NCI-H1694 treated with DMSO at 0.1 percent for 48 hours (cell line): ENCODE measurements around the gene ARHGAP5.

Experiments
- DNase-seq: peaks from one replicate; lab custom pipeline; 2025; lab: John Stamatoyannopoulos, UW

Gene ARHGAP5

DNA sequence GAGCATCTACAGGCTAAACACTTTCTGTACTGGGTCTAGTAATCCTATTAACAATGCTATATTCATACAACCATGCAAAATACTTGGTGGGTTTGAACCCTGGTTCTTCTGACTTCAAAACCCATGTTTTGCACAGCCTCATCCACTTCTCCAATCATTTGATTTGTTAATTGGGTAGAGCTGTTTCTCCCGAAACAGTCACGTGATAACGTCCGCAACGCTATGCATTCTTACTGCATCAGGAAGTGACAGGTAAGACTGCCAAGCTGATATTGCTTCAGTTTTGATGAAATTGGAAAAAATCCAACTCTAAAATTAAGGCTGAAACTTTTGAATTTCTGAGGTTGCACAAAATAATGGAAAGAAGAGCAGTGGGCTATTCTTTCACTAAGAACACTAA, 94.4 kb downstream of the ARHGAP5 start:
- no peak for DNase-seq

DNA sequence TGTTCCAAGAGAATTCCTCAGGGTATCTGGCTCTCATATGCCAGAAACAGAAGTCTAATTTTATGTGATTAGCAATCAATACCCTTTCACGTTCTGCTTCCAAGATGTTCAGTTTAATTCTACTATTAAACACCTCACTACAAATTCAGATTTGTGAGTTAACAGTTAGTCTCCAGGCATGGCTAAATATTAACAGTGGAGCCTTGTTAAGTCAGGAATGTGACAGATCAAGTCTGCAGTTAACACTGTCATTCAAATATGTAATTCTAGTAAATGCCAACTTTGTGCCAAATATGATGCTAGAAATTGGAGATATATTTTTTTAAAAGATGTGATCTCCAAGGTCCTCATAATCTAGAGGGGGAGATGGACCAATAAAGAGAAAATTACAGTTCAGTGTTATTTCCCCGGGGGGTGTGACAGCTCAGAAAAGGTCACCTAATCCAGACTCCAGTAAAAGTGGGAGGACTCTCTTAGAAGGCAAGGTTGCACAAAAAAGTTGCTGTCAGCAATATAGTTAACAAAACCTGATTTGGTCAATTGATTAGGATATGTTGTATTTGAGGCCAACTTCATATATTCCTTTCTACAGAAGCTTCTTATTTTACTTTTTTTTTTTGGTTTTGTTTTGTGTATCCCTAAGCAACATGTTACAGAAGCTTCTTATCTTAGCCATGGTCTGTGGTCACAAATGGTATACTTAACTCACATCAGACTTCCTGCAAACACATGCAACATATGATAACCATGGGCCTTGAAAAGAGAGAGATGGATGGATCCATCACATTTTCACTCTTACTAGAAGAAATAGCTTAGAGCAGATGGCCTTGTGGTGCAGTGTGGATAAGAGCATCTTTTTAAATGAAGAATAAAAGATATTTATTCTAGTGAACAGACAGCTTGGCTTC, 106.3 kb downstream of the ARHGAP5 start:
- no peak for DNase-seq

DNA sequence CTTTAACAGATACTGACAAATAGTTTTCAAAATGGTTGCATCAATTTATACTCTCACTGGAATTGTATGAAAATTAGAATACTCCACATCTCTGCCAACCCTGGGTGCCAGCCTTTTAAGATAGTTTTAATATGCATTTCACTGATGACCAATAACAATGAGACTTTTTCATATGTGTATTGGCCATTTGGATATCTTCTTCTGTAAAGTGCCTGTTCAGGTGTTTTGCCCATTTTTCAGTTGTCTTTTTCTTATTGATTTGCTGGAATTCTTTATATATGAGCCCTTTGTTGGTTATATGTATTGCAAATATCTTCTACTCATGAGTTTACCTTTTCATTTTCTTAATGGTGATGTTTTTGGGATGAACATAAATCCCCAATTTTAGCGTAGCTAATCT, 108.0 kb downstream of the ARHGAP5 start:
- no peak for DNase-seq

DNA sequence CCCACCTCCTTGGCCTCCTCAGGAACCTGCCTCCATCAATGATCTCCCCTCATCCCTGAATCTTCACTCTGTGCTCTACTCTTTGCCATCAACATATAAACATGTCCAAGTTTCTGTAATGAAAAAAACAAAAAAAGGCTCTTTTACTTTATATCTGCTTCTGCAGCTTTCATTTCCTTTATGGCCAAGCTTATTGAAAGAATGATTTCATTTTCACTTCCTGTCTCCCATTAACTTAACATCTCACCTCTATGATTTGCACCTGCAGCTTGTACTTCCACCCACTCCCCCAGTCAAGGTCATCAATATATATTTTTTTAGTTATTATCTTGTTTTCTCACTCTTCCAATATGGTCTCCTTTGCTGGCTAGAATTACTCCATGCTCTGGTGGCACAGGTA, 109.1 kb downstream of the ARHGAP5 start:
- no peak for DNase-seq

DNA sequence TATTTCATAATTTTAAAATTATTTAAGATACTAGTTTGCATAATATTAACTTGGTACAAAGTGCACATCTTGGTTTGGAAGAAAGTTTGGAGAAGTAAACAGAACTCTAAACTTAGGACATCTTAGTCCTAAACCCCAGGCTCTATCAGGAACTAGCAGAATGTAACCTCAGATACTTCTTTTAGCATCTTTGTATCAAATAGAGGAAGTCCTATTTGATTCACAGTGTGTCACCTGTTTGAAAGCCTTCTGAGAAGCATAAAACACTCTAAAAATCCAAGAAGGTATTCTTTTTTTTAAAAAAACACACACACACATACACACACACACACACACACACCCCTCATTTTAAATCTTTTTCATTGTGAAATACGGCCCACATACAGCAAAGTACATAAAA, 112.7 kb downstream of the ARHGAP5 start:
- no peak for DNase-seq

DNA sequence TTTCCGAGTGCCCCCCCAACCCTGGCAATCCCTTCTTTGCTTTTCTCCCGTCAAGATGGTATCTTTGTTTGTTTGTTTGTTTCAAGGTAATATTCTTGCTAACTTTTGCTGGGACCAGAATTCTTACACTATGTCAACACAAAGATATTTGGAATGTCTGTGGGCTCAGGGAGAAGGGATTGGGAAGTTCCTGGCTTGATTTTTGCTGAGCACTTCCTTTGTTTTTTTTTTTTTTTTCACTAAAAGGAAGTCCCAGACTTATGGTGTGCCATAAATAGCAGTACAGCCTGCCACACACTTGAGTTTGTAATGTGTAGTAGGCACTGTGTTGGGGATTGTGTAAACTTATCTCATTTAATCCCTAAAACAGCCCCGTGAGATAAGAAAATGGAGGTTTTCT, 113.6 kb downstream of the ARHGAP5 start:
- no peak for DNase-seq

DNA sequence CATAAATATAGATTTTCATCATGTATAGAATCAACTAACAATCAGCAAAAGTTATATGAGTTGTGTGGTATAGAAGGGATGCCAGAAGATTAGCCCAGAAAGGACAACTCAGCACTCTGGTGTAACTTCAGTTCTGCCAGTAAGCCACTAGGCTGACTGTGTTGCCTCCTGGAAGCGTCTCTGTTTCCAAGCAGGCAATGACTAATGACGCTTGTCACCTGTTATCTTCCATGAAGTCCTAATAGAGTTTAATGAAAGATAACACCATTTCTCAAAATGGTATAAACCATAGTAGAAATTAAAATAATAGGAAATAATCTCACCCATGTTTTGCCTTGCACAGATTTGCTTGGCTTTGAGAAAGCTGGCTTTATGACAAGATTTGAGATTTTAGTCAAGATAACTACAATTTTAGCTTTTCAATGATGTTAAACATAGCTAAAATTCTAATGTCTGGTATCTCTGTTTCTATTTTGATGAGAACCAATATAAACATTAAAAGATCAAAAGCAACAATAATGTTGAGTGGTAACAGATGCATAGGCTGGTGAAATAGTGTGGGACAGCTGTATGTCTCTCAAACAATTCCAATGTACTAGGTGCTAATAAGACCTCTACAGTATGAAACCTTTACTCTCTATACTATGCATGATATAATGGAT, 115.7 kb downstream of the ARHGAP5 start:
- no peak for DNase-seq

DNA sequence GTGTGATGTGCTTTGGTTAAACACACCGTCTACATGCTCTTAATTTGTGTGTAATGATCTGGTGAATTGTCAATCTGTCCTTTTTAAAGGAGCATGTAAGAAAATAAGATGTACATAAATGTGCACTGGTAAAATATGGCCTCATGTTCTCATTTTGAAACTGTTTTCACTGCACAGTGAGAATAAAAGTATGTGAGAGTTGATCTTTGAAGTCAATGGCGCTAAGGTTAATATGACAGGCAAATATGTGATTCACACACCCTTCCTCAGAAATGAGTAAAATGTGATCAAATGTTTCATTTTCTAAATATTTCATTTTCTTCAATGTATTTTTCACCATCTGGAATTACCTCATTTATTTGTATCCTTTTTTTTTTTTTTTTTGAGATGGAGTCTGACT, 116.4 kb downstream of the ARHGAP5 start:
- DNase-seq = no peak

DNA sequence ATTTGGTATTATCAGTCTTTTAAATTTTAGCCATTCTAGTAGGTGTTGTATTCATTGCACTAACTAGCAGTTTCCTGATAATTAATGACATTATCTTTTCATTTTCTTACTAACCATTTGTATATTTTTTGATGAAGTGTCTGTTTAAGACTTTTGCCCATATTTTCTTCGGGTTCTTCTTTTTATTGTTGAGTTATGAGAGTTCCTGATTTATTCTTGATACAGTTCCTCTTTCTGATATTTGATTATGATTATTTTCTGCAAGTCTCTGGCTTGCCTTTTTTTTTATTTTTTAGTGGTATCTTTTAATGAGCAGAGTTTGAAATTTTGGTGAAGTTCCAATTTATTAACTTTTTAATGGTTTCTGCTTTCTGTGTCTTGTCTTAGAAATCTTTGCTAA, 118.5 kb downstream of the ARHGAP5 start:
- DNase-seq = no peak

DNA sequence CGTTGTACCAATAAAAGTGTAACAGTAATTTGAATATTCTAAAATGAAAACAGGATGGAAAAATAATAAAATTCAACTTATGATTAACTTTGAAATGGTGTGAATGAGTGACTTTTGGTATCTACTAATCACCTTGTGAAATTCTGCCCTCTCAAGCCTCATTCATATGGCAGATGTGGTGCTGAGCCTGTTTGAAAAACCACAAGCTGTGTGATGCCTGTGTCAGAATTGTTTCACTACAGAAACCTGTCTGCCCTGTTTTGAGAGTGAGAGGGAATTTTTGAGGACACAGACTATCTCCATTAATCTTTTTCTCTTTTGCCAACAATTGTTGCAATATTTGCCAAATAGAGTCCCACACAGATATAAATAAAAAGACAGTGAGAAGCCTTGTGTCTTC, 120.8 kb downstream of the ARHGAP5 start:
- DNase-seq = no peak

DNA sequence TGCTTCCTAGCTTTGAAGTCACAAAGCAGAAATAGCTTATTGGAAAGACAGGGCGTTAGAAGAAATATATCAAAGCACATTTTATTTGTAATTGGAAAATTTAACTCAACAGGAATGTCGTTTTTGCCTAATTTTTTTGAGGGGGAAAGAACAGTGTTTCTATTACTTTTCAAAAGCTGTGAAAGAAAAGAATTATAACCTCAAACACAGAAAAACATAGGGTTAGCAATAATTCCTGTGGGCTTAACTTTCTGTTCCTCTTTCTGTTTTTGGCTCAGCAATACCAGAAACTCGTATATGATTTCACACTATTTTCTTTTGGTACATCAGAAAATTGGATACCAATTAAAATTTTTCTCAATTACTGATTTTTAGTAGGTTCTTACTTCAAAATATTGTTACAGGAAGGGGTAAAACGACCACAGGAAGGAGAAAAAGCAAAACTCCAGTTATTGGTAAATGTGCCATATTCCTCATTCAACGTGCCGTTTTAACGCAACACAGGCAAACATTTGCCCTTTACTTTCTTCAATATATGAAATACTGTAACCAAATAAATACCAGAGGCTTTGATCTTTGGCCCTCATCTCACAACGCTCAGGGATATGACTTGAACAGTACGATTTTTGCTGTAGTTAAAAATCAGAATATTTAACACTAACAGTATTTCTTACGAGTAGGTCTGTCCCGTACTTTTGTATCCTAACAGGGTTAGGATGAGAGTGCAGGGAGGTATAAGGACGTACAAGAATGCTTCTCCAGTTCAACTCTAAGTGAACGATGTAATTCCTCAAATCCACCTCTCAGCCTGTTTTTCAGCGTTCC, 123.5 kb downstream of the ARHGAP5 start:
- DNase-seq = no peak

DNA sequence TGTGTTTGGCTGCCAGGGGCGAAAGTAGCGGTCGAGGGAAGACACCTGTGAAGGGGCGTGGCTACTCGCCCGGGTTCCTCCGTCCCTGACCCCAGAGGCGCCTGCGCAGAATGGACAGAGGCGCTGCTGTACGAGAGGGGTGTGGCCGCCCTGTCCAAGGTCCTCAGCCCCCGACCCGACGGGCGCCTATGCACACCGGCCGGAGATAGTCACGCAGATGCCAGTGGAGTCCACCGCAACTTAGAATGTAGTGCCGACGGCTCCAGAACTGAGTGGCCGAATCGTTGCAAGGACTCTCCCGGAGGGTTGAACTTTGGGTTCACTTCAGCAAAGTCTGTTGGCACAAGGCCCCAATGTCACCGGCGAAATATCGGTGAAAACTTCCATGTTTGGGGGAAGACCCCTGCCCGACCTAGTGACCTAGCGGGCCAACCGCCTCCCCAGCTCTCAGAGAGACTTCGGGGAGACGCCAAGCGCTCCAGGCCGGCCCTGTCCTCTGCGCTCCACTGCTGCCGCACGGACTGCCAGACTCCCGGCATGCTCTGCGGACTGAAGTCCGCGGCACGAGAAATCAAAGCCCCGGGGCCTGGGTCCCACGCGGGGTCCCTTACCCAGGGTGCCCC, 124.2 kb downstream of the ARHGAP5 start:
- DNase-seq = peak; percentile 64

DNA sequence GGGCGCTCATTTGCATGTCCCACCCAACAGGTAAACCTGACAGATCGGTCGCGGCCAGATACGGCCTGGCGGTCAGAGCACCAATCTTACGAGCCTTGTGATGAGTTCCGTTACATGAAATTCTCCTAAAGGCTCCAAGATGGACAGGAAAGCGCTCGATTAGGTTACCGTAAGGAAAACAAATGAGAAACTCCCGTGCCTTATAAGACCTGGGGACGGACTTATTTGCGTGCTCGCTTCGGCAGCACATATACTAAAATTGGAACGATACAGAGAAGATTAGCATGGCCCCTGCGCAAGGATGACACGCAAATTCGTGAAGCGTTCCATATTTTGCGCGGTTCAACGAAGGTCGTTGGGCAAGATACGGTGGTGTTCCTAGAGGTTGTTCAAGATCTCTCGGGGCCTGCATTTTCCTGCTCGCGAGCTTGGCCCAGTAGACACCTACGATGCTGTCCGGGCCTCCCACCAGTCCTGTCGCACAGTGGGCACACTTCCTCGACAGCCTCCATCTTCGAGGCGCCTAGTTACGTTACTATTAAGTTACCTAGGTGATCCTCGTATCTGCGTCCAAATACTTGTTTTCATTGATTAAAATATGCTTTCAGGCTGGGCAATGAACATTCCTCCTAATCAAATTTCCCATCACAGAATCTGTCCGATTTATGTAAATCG, 124.8 kb downstream of the ARHGAP5 start, which contains the start of gene RNU6-7:
Gene RNU6-7 (plus strand): TSS at position 230 of the 675 bp plus-strand sequence.
- DNase-seq = peak; percentile 75

DNA sequence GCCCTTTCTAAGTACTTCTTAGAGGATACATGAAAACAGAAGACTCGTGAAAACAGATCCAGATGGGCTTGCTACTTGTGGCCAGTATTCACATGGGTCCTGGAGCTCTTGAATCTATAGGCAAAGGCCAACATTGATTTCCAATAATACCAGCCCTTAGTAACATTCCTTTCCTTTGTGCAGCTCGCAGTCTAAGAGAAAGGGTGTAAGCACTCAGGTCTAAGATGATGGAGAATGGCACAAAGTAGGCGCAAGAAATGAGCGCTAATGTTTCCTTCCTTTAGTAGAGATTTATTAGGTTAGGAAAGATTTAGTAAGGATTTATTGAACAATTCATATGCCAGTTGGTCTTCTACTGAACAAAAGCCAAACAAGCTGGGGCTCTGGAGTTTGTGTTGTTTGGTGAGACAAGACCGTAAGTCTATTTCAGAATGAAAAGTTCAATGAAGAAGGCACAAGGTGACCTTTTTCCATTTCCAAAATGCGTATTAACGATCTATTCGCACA, 125.4 kb downstream of the ARHGAP5 start:
- DNase-seq = peak; percentile 70

DNA sequence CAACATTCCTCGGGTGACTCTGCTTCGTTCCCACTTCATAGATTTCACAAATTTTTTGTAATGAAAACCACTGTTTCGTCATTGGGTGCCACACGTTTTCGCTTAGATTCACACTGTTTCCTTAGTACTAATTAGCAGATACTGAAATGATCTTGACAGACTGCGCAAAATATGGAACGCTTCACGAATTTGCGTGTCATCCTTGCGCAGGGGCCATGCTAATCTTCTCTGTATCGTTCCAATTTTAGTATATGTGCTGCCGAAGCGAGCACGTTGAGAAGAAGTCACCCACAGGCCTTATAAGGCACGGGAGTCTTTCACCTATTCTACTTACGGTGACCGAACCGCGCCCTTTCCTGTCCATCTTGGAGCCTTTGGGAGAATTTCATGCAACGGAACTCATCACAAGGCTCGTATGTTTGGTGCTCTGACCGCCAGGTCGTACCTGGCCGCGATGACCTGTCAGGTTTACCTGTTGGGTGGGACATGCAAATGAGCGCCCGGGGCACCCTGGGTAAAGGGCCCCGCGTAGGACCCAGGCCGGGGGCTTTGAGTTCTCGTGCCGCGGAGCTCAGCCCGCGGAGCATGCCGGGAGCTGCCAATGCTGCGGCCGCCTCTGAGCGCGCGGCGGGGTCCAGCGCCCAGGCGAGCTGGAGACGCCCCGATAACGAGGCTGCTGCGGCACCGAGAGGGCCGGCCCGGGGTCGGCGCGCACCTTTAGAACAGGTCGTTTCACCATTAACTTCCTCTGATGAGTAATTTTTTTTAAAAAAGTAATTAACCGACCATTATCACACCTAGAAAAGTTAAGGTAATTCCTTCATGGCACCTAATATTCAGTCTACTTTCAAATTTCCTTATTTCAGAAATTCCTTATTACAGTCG, 126.1 kb downstream of the ARHGAP5 start, which contains the start of gene RNU6-8:
Gene RNU6-8 (minus strand): TSS at position 272 of the 885 bp plus-strand sequence.
- DNase-seq = peak; percentile 89

DNA sequence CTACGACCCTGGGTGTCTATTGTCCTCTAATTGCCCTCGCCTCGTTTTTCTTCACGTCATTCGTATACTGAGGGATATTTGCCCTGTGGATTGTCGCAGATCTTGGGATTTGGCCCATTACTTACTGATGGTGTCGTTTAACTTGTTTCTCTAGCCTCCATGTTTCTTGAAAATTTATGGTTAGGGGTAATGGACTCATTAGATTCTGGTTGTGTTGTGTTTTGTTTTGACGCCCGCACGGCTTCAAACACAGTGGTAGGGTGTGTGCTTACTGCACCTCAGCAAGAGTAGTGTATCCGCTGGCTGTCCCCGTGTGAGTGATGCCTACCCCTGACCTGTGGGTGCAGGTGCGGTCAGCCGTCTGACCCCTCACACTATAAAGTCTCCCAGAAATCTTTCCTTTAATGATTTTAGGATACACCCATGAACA, 126.8 kb downstream of the ARHGAP5 start:
- peak; percentile 63 for DNase-seq

DNA sequence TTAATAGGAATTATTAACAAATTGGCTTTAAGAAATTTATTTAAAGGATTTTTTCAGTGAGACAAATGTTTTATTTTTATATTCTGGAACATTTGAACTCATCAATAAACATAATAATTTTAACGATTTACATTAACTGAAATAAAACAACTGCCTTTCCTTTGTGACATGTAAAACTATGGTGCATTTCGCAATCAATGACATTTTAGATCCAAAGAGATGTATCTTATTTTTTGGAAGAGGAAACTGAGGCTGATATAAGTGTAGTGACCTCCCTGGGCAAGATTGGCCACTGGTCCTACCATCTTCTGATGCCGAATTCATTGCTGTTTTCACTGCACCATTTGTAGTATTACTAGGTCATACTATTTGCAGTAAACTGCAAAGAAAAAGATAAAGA, 128.4 kb downstream of the ARHGAP5 start:
- DNase-seq = no peak

DNA sequence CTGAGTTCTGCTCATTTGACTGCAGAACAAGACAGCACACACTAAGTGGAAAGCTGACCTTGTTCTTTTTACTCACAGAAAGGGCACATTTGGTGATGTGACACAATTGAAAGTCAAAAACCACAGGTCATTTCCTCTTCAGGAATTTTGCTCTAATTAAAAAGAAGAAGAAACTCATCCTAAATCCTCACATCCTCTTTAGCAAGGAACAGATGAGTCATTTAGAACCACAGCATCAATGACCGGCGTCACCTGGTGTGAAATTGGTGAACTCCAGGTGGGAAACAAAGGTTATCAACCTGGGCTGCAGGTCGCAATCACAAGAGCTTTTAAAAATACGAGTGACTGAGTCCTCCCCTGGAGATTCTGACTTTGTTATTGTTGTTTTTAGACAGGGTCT, 128.9 kb downstream of the ARHGAP5 start:
- DNase-seq = no peak

DNA sequence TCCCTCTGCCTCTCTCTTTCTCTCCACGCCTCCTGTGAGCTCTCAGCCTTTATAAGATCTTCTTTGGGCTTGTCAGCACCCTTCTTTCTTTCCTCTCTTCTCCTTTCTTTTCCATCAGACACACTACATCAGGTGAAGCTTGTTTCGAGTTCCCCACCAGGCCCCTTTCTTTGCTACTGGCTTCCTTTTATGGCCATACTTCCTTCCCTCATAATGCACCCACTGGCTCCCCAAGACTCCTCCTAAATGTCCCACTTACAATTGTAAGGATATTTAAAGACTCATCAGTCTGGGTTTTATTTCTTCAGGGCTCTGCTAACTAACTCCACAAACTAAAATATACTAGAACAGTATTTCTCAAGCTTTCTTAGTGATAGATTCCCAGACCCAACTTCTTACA, 129.4 kb downstream of the ARHGAP5 start:
- DNase-seq = no peak

DNA sequence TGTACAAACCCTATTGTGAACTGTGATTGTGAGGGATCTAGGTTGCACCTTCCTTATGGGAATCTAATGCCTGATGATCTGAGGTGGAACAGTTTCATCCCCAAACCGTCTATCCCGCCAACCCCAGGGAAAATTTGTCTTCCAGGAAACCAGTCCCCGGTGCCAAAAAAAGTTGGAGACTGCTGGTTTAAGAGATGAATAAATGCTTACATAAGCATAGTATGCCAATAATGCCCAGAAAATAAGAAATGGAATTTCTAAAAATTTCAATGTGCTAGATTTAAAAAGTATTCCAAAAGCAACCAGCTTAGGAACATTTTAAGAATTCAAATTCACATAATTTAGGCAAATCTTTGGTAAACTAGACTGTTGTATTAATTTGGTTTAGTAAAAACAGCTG, 131.4 kb downstream of the ARHGAP5 start:
- no peak for DNase-seq
